Measurements from ENCODE around the gene LAMP1.

LAMP1 gene

DNA sequence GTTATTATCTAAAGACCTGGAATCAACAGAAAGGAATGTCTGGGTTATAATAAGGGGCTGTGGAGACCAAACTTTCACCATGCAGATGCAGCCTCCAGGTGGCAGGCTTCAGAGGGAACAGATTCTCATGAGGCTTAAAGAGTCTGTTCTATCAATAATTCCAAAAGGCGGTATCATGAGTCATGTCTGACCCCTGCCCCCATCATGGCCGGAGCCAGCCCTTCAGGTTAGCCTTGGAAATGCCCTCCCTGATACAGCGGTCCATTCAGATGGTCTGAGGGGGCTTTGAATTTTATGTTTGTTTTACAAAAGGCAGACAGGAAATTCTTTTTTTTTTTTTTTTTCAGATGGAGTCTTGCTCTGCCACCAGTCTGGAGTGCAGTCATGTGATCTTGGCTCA is 21.7 kb upstream of the LAMP1 start:
- peak; percentile 94 for ATAC-seq

DNA sequence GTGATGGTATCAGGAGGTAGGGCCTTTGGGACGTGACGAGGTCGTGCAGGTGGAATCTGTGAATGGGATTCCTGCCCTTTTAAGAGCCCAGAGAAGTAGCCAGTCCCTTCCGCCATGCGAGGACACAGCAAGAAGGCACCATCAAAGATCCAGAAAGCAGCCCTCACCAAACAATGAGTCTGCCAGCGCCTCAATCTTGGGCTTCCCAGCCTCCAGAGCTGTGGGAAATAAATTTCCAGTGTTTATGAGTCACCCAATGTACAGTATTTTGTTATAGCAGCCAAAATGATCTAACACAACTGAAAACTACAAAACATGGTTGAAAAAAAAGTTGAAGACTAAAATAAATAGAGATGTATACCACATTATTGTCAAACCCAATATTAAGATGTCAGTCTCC is 16.9 kb upstream of the LAMP1 start:
- no peak for ATAC-seq
- TF ChIP-seq CSDC2 (CRISPR knock-in tag; IDR thresholded peaks at IDR 0.05) (no peak), OSR1 (CRISPR knock-in tag; IDR thresholded peaks at IDR 0.05) (no peak)

More for the DNA sequence above, 21.7 kb upstream of the LAMP1 start:
- TF ChIP-seq, protein P1, sequence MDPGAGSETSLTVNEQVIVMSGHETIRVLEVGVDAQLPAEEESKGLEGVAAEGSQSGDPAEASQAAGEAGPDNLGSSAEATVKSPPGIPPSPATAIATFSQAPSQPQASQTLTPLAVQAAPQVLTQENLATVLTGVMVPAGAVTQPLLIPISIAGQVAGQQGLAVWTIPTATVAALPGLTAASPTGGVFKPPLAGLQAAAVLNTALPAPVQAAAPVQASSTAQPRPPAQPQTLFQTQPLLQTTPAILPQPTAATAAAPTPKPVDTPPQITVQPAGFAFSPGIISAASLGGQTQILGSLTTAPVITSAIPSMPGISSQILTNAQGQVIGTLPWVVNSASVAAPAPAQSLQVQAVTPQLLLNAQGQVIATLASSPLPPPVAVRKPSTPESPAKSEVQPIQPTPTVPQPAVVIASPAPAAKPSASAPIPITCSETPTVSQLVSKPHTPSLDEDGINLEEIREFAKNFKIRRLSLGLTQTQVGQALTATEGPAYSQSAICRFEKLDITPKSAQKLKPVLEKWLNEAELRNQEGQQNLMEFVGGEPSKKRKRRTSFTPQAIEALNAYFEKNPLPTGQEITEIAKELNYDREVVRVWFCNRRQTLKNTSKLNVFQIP (CRISPR knock-in tag; IDR thresholded peaks at IDR 0.05; ENCODE audit: borderline replicate concordance, low read depth), result no peak
- no peak for TF ChIP-seq ZFP3 (CRISPR knock-in tag; IDR thresholded peaks at IDR 0.05)
- TF ChIP-seq ESRRG (CRISPR knock-in tag; IDR thresholded peaks at IDR 0.05), result no peak
- TF ChIP-seq ZNF70 (CRISPR knock-in tag; IDR thresholded peaks at IDR 0.05), result no peak
- no peak for TF ChIP-seq TCF4 (CRISPR knock-in tag; IDR thresholded peaks at IDR 0.05; ENCODE audit: borderline replicate concordance)
- no peak for TF ChIP-seq ISL1 (CRISPR knock-in tag; IDR thresholded peaks at IDR 0.05)

DNA sequence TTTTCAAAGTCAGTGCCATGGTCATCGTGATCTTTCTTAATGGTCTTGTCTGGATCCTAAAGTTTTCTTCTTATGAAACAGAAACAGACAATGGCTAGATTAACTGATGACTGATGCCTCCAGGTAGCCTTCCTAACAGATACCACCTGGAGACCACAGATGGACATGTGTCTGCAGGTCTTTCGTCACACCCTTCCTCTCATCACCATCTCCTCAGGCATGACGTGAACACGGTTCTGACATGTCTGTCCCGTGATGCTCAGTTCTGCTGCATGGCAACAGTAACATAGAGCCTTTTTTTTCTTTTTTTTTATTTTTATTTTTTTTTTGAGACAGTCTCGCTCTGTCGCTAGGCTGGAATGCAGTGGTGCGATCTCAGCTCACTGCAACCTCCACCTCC is 13.1 kb upstream of the LAMP1 start:
- ATAC-seq, result no peak
- TF ChIP-seq ZFP3 (CRISPR knock-in tag; IDR thresholded peaks at IDR 0.05) (no peak), ISL1 (CRISPR knock-in tag; IDR thresholded peaks at IDR 0.05) (no peak), ZC3H10 (CRISPR knock-in tag; IDR thresholded peaks at IDR 0.05) (no peak), PPARA (CRISPR knock-in tag; IDR thresholded peaks at IDR 0.05; ENCODE audit: borderline replicate concordance) (no peak), SNAI2 (CRISPR knock-in tag; IDR thresholded peaks at IDR 0.05) (no peak), OSR1 (CRISPR knock-in tag; IDR thresholded peaks at IDR 0.05) (no peak)
- TF ChIP-seq, protein P2, sequence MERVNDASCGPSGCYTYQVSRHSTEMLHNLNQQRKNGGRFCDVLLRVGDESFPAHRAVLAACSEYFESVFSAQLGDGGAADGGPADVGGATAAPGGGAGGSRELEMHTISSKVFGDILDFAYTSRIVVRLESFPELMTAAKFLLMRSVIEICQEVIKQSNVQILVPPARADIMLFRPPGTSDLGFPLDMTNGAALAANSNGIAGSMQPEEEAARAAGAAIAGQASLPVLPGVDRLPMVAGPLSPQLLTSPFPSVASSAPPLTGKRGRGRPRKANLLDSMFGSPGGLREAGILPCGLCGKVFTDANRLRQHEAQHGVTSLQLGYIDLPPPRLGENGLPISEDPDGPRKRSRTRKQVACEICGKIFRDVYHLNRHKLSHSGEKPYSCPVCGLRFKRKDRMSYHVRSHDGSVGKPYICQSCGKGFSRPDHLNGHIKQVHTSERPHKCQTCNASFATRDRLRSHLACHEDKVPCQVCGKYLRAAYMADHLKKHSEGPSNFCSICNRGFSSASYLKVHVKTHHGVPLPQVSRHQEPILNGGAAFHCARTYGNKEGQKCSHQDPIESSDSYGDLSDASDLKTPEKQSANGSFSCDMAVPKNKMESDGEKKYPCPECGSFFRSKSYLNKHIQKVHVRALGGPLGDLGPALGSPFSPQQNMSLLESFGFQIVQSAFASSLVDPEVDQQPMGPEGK (CRISPR knock-in tag; IDR thresholded peaks at IDR 0.05; ENCODE audit: borderline replicate concordance), result no peak

DNA sequence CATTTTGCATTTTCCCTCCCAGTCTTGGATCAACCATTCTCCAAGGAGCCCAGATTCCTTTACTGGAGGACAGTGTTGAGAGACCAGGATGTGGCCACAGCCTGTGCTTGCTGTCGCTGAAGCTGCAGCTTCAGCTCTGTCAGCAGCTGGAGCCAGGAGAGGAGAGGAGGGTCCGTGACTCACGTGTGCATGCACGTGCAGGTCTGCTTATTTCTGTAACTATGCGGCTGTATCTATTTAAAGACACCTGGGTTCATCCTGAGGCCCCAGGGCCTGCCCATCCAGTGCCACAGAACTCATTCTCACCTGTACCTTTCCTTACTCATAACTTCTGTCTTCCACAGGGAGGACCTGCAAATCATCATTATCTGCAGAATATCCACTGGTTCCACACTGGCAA is 8.2 kb upstream of the LAMP1 start:
- TF ChIP-seq SNAI2 (CRISPR knock-in tag; IDR thresholded peaks at IDR 0.05) (no peak), TCF4 (CRISPR knock-in tag; IDR thresholded peaks at IDR 0.05; ENCODE audit: borderline replicate concordance) (no peak), ZFP3 (CRISPR knock-in tag; IDR thresholded peaks at IDR 0.05) (no peak), OSR1 (CRISPR knock-in tag; IDR thresholded peaks at IDR 0.05) (no peak), BACH2 (CRISPR knock-in tag; IDR thresholded peaks at IDR 0.05; ENCODE audit: borderline replicate concordance) (no peak), PPARA (CRISPR knock-in tag; IDR thresholded peaks at IDR 0.05; ENCODE audit: borderline replicate concordance) (no peak), ZC3H10 (CRISPR knock-in tag; IDR thresholded peaks at IDR 0.05) (no peak), TOX (CRISPR knock-in tag; IDR thresholded peaks at IDR 0.05; ENCODE audit: borderline replicate concordance) (no peak), ARNTL (CRISPR knock-in tag; IDR thresholded peaks at IDR 0.05; ENCODE audit: borderline replicate concordance, low read depth) (no peak), ZNF70 (CRISPR knock-in tag; IDR thresholded peaks at IDR 0.05) (no peak), RARB (CRISPR knock-in tag; IDR thresholded peaks at IDR 0.05) (no peak), ZFP30 (CRISPR knock-in tag; IDR thresholded peaks at IDR 0.05) (no peak), ISL1 (CRISPR knock-in tag; IDR thresholded peaks at IDR 0.05) (no peak), GLIS3 (CRISPR knock-in tag; IDR thresholded peaks at IDR 0.05) (no peak), ZNF8 (CRISPR knock-in tag; IDR thresholded peaks at IDR 0.05) (no peak)
- TF ChIP-seq, protein P2 (CRISPR knock-in tag; IDR thresholded peaks at IDR 0.05; ENCODE audit: borderline replicate concordance), result no peak
- TF ChIP-seq, protein P1 (CRISPR knock-in tag; IDR thresholded peaks at IDR 0.05; ENCODE audit: borderline replicate concordance, low read depth), result no peak
- TF ChIP-seq, protein P3, sequence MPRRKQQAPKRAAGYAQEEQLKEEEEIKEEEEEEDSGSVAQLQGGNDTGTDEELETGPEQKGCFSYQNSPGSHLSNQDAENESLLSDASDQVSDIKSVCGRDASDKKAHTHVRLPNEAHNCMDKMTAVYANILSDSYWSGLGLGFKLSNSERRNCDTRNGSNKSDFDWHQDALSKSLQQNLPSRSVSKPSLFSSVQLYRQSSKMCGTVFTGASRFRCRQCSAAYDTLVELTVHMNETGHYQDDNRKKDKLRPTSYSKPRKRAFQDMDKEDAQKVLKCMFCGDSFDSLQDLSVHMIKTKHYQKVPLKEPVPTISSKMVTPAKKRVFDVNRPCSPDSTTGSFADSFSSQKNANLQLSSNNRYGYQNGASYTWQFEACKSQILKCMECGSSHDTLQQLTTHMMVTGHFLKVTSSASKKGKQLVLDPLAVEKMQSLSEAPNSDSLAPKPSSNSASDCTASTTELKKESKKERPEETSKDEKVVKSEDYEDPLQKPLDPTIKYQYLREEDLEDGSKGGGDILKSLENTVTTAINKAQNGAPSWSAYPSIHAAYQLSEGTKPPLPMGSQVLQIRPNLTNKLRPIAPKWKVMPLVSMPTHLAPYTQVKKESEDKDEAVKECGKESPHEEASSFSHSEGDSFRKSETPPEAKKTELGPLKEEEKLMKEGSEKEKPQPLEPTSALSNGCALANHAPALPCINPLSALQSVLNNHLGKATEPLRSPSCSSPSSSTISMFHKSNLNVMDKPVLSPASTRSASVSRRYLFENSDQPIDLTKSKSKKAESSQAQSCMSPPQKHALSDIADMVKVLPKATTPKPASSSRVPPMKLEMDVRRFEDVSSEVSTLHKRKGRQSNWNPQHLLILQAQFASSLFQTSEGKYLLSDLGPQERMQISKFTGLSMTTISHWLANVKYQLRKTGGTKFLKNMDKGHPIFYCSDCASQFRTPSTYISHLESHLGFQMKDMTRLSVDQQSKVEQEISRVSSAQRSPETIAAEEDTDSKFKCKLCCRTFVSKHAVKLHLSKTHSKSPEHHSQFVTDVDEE (CRISPR knock-in tag; IDR thresholded peaks at IDR 0.05), result no peak
- TF ChIP-seq, protein P4, sequence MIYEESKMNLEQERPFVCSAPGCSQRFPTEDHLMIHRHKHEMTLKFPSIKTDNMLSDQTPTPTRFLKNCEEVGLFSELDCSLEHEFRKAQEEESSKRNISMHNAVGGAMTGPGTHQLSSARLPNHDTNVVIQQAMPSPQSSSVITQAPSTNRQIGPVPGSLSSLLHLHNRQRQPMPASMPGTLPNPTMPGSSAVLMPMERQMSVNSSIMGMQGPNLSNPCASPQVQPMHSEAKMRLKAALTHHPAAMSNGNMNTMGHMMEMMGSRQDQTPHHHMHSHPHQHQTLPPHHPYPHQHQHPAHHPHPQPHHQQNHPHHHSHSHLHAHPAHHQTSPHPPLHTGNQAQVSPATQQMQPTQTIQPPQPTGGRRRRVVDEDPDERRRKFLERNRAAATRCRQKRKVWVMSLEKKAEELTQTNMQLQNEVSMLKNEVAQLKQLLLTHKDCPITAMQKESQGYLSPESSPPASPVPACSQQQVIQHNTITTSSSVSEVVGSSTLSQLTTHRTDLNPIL (CRISPR knock-in tag; IDR thresholded peaks at IDR 0.05; ENCODE audit: low read depth), result no peak
- TF ChIP-seq, protein P5, sequence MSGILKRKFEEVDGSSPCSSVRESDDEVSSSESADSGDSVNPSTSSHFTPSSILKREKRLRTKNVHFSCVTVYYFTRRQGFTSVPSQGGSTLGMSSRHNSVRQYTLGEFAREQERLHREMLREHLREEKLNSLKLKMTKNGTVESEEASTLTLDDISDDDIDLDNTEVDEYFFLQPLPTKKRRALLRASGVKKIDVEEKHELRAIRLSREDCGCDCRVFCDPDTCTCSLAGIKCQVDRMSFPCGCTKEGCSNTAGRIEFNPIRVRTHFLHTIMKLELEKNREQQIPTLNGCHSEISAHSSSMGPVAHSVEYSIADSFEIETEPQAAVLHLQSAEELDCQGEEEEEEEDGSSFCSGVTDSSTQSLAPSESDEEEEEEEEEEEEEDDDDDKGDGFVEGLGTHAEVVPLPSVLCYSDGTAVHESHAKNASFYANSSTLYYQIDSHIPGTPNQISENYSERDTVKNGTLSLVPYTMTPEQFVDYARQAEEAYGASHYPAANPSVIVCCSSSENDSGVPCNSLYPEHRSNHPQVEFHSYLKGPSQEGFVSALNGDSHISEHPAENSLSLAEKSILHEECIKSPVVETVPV (CRISPR knock-in tag; IDR thresholded peaks at IDR 0.05), result no peak
- no peak for ATAC-seq

Data from SK-N-SH treated with all-trans-retinoic acid at 6 μM for 48 hours (cell line).